ENCODE measurements around the gene FBXL13. TPM values are rescaled to one million over a fixed set of nuclear protein-coding genes. Genes with fewer than 3 reads are reported as not detected.

FBXL13 gene
- total and polyA plus RNA-seq, 10 of the 15 experiments (the other 5 are each of a cell fraction or from before 2014, with no cell fraction given), result 0.08 to 0.95 (median 0.28) TPM; not detected in 2

DNA sequence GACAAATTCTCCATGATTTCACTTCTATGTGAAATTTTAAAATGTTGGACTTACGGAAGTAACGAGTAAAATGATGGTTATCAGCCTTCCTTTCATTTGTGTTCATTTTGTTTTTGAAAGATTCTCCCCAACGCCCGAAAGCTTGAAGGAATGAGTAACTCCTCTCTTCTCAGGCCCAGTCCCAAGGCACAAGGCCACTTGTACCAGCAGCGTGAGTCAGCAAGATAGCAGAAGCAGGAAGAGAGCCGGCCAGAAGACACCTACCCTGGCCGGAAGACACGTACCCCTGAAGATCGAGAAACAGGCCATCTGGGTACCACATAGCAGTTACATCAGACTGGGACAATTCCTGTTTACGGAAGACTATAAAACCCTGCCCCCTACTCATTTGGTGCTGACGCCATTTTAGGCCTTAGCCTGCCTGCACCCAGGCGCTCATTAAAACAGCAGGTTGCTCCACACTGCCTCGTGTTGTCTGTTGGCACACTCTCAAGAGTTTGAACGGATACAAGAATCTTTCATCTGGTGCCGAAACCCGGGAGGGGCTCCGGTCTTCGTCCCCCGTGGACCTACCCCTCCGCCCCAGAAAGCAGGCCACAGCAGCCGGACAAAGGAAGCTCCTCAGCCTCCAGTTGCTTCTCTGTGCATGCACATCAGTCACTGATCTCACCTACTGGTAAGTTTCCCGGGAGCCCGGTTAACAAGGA is 101.3 kb downstream of the FBXL13 start:
- intact Hi-C loops (cut with micrococcal nuclease; ENCODE audit: unreplicated experiment) (no loop called here), in situ Hi-C loops (cut with MboI) (no loop called here)
- TF ChIP-seq HCFC1 (IDR thresholded peaks at IDR 0.05; ENCODE audit: low read length) (no peak), CREM (IDR thresholded peaks at IDR 0.05; ENCODE audit: low read depth) (no peak), IKZF1 (conservative IDR thresholded peaks at IDR 0.05) (no peak), WRNIP1 (IDR thresholded peaks at IDR 0.05; ENCODE audit: borderline replicate concordance, low read depth, low read length) (no peak), RELB (IDR thresholded peaks at IDR 0.05; ENCODE audit: low read depth) (no peak), ZNF274 (IDR thresholded peaks at IDR 0.05; ENCODE audit: insufficient read depth, insufficient read length) (no peak), ASH2L (IDR thresholded peaks at IDR 0.05; ENCODE audit: borderline replicate concordance, low read depth) (no peak), STAT1 (conservative IDR thresholded peaks at IDR 0.05) (no peak), EP300 (IDR thresholded peaks at IDR 0.05; ENCODE audit: borderline replicate concordance in 1 of 2, control insufficient read depth in 1 of 2, low read depth in 2 of 2, low read length in 2 of 2) (no peak), ZBED1 (IDR thresholded peaks at IDR 0.05; ENCODE audit: borderline replicate concordance) (no peak), ZSCAN29 (IDR thresholded peaks at IDR 0.05) (no peak)
- TF ChIP-seq, protein P1, sequence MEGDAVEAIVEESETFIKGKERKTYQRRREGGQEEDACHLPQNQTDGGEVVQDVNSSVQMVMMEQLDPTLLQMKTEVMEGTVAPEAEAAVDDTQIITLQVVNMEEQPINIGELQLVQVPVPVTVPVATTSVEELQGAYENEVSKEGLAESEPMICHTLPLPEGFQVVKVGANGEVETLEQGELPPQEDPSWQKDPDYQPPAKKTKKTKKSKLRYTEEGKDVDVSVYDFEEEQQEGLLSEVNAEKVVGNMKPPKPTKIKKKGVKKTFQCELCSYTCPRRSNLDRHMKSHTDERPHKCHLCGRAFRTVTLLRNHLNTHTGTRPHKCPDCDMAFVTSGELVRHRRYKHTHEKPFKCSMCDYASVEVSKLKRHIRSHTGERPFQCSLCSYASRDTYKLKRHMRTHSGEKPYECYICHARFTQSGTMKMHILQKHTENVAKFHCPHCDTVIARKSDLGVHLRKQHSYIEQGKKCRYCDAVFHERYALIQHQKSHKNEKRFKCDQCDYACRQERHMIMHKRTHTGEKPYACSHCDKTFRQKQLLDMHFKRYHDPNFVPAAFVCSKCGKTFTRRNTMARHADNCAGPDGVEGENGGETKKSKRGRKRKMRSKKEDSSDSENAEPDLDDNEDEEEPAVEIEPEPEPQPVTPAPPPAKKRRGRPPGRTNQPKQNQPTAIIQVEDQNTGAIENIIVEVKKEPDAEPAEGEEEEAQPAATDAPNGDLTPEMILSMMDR (IDR thresholded peaks at IDR 0.05 in 2 of 3, conservative IDR thresholded peaks at IDR 0.05 in 1 of 3; ENCODE audit: control insufficient read depth in 2 of 3, extremely low read depth in 1 of 3, insufficient read depth in 1 of 3, low read depth in 3 of 3, low read length in 3 of 3), result no peak
- TF ChIP-seq, protein P2, sequence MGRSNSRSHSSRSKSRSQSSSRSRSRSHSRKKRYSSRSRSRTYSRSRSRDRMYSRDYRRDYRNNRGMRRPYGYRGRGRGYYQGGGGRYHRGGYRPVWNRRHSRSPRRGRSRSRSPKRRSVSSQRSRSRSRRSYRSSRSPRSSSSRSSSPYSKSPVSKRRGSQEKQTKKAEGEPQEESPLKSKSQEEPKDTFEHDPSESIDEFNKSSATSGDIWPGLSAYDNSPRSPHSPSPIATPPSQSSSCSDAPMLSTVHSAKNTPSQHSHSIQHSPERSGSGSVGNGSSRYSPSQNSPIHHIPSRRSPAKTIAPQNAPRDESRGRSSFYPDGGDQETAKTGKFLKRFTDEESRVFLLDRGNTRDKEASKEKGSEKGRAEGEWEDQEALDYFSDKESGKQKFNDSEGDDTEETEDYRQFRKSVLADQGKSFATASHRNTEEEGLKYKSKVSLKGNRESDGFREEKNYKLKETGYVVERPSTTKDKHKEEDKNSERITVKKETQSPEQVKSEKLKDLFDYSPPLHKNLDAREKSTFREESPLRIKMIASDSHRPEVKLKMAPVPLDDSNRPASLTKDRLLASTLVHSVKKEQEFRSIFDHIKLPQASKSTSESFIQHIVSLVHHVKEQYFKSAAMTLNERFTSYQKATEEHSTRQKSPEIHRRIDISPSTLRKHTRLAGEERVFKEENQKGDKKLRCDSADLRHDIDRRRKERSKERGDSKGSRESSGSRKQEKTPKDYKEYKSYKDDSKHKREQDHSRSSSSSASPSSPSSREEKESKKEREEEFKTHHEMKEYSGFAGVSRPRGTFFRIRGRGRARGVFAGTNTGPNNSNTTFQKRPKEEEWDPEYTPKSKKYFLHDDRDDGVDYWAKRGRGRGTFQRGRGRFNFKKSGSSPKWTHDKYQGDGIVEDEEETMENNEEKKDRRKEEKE (IDR thresholded peaks at IDR 0.05), result no peak
- Histone ChIP-seq H3K4me3 (no peak overlapping the region), H3K79me2 (ENCODE audit: control insufficient read depth, insufficient read depth, low read length) (no peaks in the 10 kb centered on the region), H3K4me2 (ENCODE audit: control insufficient read depth, insufficient read depth) (no peak overlapping the region), H4K20me1 (ENCODE audit: control insufficient read depth, insufficient read depth) (no peaks in the 10 kb centered on the region), H3K9me3 (replicated peaks; ENCODE audit: control insufficient read depth, insufficient read depth, low read length) (no peaks in the 10 kb centered on the region), H2AFZ (ENCODE audit: control insufficient read depth, low read depth, low read length) (no peak overlapping the region), H3K9ac (ENCODE audit: control insufficient read depth, insufficient read depth, low read length) (no peak overlapping the region), H3K27me3 (replicated peaks in 1 of 2; ENCODE audit: control insufficient read depth in 2 of 2, insufficient read depth in 2 of 2, low read length in 1 of 2) (no peaks in the 10 kb centered on the region), H3K36me3 (ENCODE audit: control insufficient read depth in 2 of 2, insufficient read depth in 2 of 2, low read length in 1 of 2) (no peaks in the 10 kb centered on the region), H3K4me1 (ENCODE audit: control insufficient read depth, insufficient read depth, low read length) (no peaks in the 10 kb centered on the region), H3K27ac (ENCODE audit: control insufficient read depth, insufficient read depth) (no peak overlapping the region)
- ChIA-PET POLR2A (no interaction called here), SMC1A (ENCODE audit: uncharacterized antibody, unreplicated experiment) (no interaction called here), RAD21 (ENCODE audit: unreplicated experiment) (no interaction called here), CTCF (no interaction called here)
- ATAC-seq, result no peak
- WGBS (ENCODE audit: insufficient coverage, insufficient replicate concordance, low lambda C conversion rate, missing lambda C conversion rate), result 63% methylated on average over 23 of the region's 23 CpGs
- FAIRE-seq, result no peak
- no TSS peak for BruUV-seq (replicated peaks)
- DNase-seq (ENCODE audit: low read depth, low spot score), result no peak

Measured in GM12878 (cell line).